ENCODE results near the gene GLCCI1. TPM values are rescaled to one million over a fixed set of nuclear protein-coding genes. Genes with fewer than 3 reads are reported as not detected.
"Not testable (repeated sequence)": the region's sequence is repeated elsewhere in the genome, so short reads cannot be mapped to it uniquely, and the experiment has no call there.

GLCCI1 gene
- total RNA-seq, 2 donors from 2014 or later = 43.5 to 44.5 TPM

GRCh38 chr7:8015100-8015745 is 46.6 kb downstream of the GLCCI1 start:
- Mint-ChIP-seq H3K27ac (peak overlapping the region; percentile 86), H3K4me1 (peaks cover 17% of the 10 kb centered on the region), H3K27me3 (no peaks in the 10 kb centered on the region), H3K36me3 (ENCODE audit: low read depth) (peaks cover 4% of the 10 kb centered on the region), H3K4me3 (peak overlapping the region; percentile 62)
- no peaks in the 10 kb centered on the region for H3K9me3 ChIP-seq (ENCODE audit: control insufficient read depth, low read length, poor library complexity, severe bottlenecking)
- no peak for DNase-seq
- ATAC-seq = peak; percentile 82

- Mint-ChIP-seq H3K27me3 (no peaks in the 10 kb centered on the region), H3K27ac (peak overlapping the region; percentile 86), H3K36me3 (ENCODE audit: low read depth) (peaks cover 4% of the 10 kb centered on the region), H3K4me1 (peaks cover 17% of the 10 kb centered on the region), H3K4me3 (no peak overlapping the region)
- ATAC-seq = no peak
- no peaks in the 10 kb centered on the region for H3K9me3 ChIP-seq (ENCODE audit: control insufficient read depth, low read length, poor library complexity, severe bottlenecking)
- no peak for DNase-seq
Observed at GRCh38 chr7:8015746-8016120, 47.1 kb downstream of the GLCCI1 start.

- H3K4me3 Mint-ChIP-seq = no peak overlapping the region
- peak overlapping the region; percentile 86 for H3K27ac Mint-ChIP-seq
- DNase-seq (no peak), ATAC-seq (no peak)
- peaks cover 15% of the 10 kb centered on the region for H3K4me1 Mint-ChIP-seq
- H3K27me3 Mint-ChIP-seq = no peaks in the 10 kb centered on the region
- H3K9me3 ChIP-seq (ENCODE audit: control insufficient read depth, low read length, poor library complexity, severe bottlenecking) = no peaks in the 10 kb centered on the region
- H3K36me3 Mint-ChIP-seq (ENCODE audit: low read depth) = peaks cover 2% of the 10 kb centered on the region
Observed at GRCh38 chr7:8017423-8017822, 48.8 kb downstream of the GLCCI1 start.

GRCh38 chr7:8018961-8019360 is 50.4 kb downstream of the GLCCI1 start:
- Mint-ChIP-seq H3K27ac (no peak overlapping the region), H3K4me3 (no peak overlapping the region), H3K4me1 (peaks cover 15% of the 10 kb centered on the region), H3K36me3 (ENCODE audit: low read depth) (peaks cover 2% of the 10 kb centered on the region), H3K27me3 (no peaks in the 10 kb centered on the region)
- ATAC-seq (no peak), DNase-seq (no peak)
- no peaks in the 10 kb centered on the region for H3K9me3 ChIP-seq (ENCODE audit: control insufficient read depth, low read length, poor library complexity, severe bottlenecking)

- H3K9me3 ChIP-seq (ENCODE audit: control insufficient read depth, low read length, poor library complexity, severe bottlenecking) = no peaks in the 10 kb centered on the region
- no peak for DNase-seq
- Mint-ChIP-seq H3K27ac (no peak overlapping the region), H3K4me3 (no peak overlapping the region), H3K4me1 (peaks cover 3% of the 10 kb centered on the region), H3K36me3 (ENCODE audit: low read depth) (peaks cover 9% of the 10 kb centered on the region), H3K27me3 (no peaks in the 10 kb centered on the region)
- no peak for ATAC-seq
Observed at GRCh38 chr7:8022628-8023027, 54.0 kb downstream of the GLCCI1 start.

DNA sequence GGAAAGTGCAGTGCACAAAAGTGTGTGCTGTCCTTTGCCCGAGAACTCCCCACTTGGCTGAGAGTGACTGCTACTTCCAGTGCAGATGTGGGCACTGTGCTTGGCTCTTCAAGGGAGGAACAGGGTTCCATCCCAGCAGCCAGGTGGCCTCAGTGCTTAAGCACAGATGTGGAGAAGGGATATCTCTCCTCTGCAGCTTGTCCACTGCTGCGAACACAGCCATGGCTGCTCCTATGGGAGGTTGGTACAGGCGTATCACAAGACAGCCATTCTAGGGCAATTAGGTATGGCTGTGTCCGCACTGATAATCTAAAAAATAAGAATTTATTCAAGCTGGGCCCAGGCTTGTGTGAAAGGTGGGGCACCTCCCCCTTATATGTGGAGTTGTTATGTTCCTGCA is 66.6 kb downstream of the GLCCI1 start:
- H3K9me3 ChIP-seq (ENCODE audit: control insufficient read depth, low read length, poor library complexity, severe bottlenecking) = no peaks in the 10 kb centered on the region
- no peak for DNase-seq
- H3K27me3 Mint-ChIP-seq = no peaks in the 10 kb centered on the region
- peak overlapping the region; percentile 1 for H3K27ac Mint-ChIP-seq
- H3K36me3 Mint-ChIP-seq (ENCODE audit: low read depth) = no peaks in the 10 kb centered on the region
- no peak overlapping the region for H3K4me3 Mint-ChIP-seq
- H3K4me1 Mint-ChIP-seq = peaks cover 20% of the 10 kb centered on the region
- ATAC-seq = peak; percentile 7

DNA sequence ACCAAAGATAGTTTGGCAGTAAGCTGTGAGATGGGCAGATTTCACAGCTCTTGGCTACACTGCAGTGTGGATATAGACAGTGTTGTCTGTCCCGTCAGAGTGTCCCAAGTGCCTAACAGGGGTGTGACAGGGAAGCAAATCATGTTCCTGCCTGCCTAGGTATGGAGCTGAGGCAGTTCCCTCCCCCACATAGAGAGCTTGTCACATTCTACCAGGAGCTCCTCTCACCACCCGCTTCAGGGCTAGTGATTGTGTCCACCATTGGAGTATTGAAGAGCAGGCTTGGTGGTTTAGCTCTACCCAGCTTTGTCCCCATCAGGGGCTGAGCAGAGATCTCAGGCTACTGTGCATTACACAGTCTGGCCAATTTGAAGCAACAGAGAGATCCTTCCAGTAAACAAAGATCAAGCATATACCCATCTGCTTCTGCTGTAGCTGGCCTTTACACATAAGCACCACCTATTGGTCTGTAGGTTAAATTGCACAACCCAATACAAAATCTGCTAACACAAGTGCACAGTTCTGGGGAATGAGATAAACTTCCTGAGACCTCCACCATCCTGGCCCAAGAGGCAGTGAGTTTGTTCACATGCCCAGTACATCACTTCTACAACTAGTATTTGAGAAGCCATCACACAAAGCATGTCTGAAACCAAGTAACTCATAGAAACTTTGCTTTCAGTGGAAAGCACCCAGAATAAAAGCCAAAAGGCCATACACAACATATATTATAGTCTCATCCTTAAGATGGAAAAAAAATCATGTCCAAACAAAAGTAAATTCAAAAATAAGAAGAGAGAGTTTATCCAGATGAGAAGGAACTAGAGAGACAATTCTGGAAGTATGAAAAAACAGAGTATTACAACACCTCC is 67.3 kb downstream of the GLCCI1 start:
- Mint-ChIP-seq H3K27ac (peak overlapping the region; percentile 1), H3K36me3 (ENCODE audit: low read depth) (no peaks in the 10 kb centered on the region), H3K4me1 (peaks cover 27% of the 10 kb centered on the region), H3K4me3 (no peak overlapping the region), H3K27me3 (no peaks in the 10 kb centered on the region)
- ATAC-seq = peak; percentile 92
- no peaks in the 10 kb centered on the region for H3K9me3 ChIP-seq (ENCODE audit: control insufficient read depth, low read length, poor library complexity, severe bottlenecking)
- DNase-seq = no peak

DNA sequence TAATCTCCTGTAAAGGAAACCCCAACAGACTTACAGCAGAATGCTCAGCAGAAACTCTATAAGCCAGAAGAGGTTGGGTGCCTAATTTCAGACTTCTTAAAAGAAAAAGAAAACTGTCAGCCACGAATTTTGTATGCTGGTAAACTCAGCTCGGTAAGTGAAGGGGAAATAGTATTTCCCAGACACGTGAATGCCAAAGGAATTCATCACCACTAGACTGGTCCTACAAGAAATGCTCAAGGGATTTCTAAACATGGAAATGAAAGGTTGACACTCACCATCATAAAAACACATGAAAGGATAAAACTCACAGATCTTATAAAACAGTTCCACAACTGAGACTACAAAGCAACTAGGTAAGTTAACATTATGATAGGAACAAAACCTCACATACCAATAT is 68.6 kb downstream of the GLCCI1 start:
- no peak for ATAC-seq
- DNase-seq = no peak
- no peaks in the 10 kb centered on the region for H3K9me3 ChIP-seq (ENCODE audit: control insufficient read depth, low read length, poor library complexity, severe bottlenecking)
- Mint-ChIP-seq H3K27me3 (no peaks in the 10 kb centered on the region), H3K4me3 (no peak overlapping the region), H3K27ac (no peak overlapping the region), H3K36me3 (ENCODE audit: low read depth) (no peaks in the 10 kb centered on the region), H3K4me1 (peaks cover 27% of the 10 kb centered on the region)

DNA sequence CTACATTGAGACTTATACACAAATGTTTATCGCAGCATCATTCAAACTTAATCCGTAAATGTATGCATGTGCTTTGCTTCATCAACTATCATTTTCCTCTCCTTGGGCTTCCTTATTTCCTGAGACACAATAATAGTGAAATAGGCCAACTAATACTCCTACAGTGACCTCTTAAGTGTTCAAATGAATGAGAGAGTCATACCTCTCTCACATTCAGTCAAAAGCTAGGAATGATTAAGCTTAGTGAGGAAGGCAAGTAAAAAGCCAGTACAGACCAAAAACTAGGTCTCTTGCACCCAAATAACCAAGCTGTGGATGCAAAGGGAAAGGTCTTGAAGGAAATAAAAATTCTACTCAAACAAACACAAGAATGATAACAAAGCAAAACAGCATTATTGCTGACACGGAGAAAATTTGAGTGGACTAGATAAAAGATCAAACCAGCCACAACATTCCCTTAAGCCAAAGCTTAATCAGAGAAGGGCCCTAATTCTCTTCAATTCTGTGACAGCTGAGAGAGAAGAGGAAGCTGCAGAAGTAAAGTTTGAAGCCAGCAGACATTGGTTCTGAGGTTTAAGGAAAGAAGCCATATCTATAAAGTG is 72.3 kb downstream of the GLCCI1 start:
- Mint-ChIP-seq H3K36me3 (ENCODE audit: low read depth) (no peaks in the 10 kb centered on the region), H3K4me3 (no peak overlapping the region), H3K27ac (peak overlapping the region; percentile 86), H3K27me3 (no peaks in the 10 kb centered on the region), H3K4me1 (peaks cover 26% of the 10 kb centered on the region)
- no peaks in the 10 kb centered on the region for H3K9me3 ChIP-seq (ENCODE audit: control insufficient read depth, low read length, poor library complexity, severe bottlenecking)
- ATAC-seq (no peak), DNase-seq (no peak)

GRCh38 chr7:8042796-8043535 is 74.4 kb downstream of the GLCCI1 start:
- Mint-ChIP-seq H3K4me3 (no peak overlapping the region), H3K27ac (no peak overlapping the region), H3K27me3 (no peaks in the 10 kb centered on the region), H3K4me1 (peaks cover 33% of the 10 kb centered on the region), H3K36me3 (ENCODE audit: low read depth) (no peaks in the 10 kb centered on the region)
- DNase-seq = no peak
- ATAC-seq = no peak
- H3K9me3 ChIP-seq (ENCODE audit: control insufficient read depth, low read length, poor library complexity, severe bottlenecking) = no peaks in the 10 kb centered on the region

- no peak overlapping the region for H3K4me3 Mint-ChIP-seq
- H3K36me3 Mint-ChIP-seq (ENCODE audit: low read depth) = no peaks in the 10 kb centered on the region
Observed at GRCh38 chr7:8044761-8045430, 76.3 kb downstream of the GLCCI1 start.

GRCh38 chr7:8048067-8048466 is 79.5 kb downstream of the GLCCI1 start:
- peak; percentile 33 for ATAC-seq
- DNase-seq; H3K9me3 ChIP-seq (ENCODE audit: control insufficient read depth, low read length, poor library complexity, severe bottlenecking); H3K36me3 Mint-ChIP-seq (ENCODE audit: low read depth); H3K27me3 Mint-ChIP-seq: not testable (repeated sequence)
- Mint-ChIP-seq H3K4me1 (peaks cover 32% of the 10 kb centered on the region), H3K27ac (peak overlapping the region; percentile 12), H3K4me3 (peak overlapping the region; percentile 42)

More at GRCh38 chr7:8044761-8045430, 76.3 kb downstream of the GLCCI1 start:
- H3K27ac Mint-ChIP-seq = peak overlapping the region; percentile 43
- H3K9me3 ChIP-seq (ENCODE audit: control insufficient read depth, low read length, poor library complexity, severe bottlenecking) = no peaks in the 10 kb centered on the region
- H3K27me3 Mint-ChIP-seq = no peaks in the 10 kb centered on the region
- no peak for DNase-seq
- no peak for ATAC-seq
- peaks cover 35% of the 10 kb centered on the region for H3K4me1 Mint-ChIP-seq
